Measurements from ENCODE around the gene BRF1. TPM values are rescaled to one million over a fixed set of nuclear protein-coding genes. Genes with fewer than 3 reads are reported as not detected.

BRF1 gene
- total RNA-seq, 2 experiments from 2014 or later = 49.5 to 50.4 TPM

DNA sequence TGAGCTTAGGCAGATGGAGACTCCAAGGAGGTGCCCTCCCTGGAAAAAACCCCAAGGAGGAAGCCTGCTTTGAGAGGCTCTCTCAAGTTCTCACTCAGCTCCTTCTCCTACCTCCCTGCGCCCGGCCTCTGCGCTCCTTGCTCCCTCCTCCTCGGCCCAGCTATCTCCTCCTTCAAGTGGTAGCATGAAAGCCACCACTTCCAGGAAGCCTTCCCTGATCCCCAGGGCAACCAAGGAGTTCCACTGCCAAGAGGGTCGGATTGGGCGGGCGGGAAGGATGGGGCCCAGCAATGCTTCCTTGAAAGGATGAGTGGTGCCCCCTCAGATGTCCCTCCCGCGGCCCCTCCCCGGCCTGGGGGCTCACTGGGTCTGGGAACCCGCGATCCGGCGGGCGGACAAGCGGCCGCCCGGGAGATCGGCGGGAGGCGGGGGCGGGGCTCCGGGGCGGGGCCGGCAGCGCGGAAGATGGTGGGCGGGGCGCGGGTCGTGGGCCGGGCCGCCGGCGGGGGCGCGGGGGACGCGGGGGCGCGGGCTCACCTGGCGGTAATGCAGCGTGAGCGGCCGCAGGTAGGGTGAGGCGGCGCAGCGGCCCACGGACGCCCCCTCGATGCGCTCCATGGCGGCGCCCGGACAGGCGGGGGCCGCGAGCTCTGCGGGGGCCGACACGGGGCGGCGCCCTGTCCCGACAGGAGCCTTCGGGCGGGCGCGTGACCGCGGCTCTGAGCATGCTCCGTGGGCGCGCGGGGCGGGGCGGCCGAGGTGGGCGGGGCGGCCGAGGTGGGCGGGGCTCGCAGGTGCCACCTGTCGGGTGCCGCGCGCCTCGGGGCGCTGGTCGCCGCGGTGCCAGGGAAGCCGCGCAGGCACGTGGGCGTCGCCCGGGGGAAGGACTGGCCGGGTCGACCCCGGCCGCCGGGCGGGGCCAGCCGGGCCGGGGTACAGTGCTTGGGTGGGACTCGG, 119.9 kb downstream of the BRF1 start, which contains the start of gene NUDT14:
Gene NUDT14 (minus strand): TSS at position 721 of the 957 bp plus-strand sequence. CDS start 103 bp downstream, at position 618.
- peak; percentile 87 for ATAC-seq (ENCODE audit: low read depth)
- Mint-ChIP-seq H3K4me3 (peak within 1 kb of the TSS; percentile 77), H3K36me3 (no peaks in the 10 kb centered on the region), H3K27ac (peak within 1 kb of the TSS; percentile 25), H3K27me3 (no peaks in the 10 kb centered on the region), H3K4me1 (peaks cover 22% of the 10 kb centered on the region), H3K9me3 (no peaks in the 10 kb centered on the region)
- POLR2A ChIA-PET = interaction anchor here (0.8 to 2.2 kb wide), 6 partner anchors 8 to 119 kb away, joined by 3 to 13 read pairs (median 4); partner anchors contain the start of gene JAG2
- peak; percentile 89 for DNase-seq

GRCh38 chr14:105179191-105179590, 121.6 kb downstream of the BRF1 start:
- no peaks in the 10 kb centered on the region for H3K9me3 Mint-ChIP-seq
- ATAC-seq (ENCODE audit: low read depth) (no peak), DNase-seq (no peak)
- peaks cover 28% of the 10 kb centered on the region for H3K4me1 Mint-ChIP-seq
- no peak overlapping the region for H3K27ac Mint-ChIP-seq
- H3K36me3 Mint-ChIP-seq = no peaks in the 10 kb centered on the region
- POLR2A ChIA-PET = no interaction called here
- no peaks in the 10 kb centered on the region for H3K27me3 Mint-ChIP-seq
- H3K4me3 Mint-ChIP-seq = no peak overlapping the region

- POLR2A ChIA-PET = no interaction called here
- Mint-ChIP-seq H3K27ac (no peak overlapping the region), H3K36me3 (no peaks in the 10 kb centered on the region), H3K27me3 (no peaks in the 10 kb centered on the region), H3K9me3 (no peaks in the 10 kb centered on the region), H3K4me3 (no peak overlapping the region), H3K4me1 (peaks cover 30% of the 10 kb centered on the region)
- no peak for DNase-seq
- no peak for ATAC-seq (ENCODE audit: low read depth)
Observed at GRCh38 chr14:105178868-105179140, 122.0 kb downstream of the BRF1 start.

DNA sequence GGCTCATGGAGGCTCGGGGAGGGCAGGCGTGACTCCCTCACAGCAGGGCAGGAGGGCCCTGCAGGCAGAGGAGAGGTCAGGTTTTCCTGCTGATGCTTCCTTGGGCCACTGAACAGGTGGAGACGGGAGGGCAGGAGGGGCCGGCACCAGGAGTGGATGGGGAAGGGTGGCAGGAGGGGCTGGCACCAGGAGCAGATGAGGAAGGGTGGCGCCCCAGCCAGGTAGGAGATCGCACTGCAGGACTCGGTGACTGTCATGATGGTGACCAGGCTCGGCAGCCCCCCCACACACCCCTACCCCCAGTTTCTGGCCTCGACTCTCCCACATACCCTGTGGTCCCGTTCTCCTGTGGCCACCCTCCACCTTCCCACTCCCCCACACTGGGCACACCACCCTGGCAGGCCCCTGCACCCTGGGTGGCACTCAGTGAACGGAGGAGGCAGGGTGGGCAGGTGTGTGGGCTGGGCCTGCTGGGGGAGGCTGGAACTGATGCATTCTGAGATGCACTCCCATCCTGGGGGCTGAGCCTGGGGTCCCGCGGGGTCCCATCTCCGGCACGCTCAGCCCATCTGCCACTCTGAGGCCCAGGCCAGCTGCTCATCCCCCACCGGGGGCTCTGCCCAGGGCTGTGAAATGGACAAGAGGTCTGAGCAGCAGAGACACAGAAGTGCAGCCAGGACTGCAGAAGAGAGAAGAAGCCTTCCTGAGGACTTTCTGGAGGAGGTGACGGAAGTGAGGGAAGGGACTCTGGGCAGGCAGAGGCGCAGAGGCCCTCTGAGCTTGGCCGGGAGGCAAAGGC, 122.5 kb downstream of the BRF1 start:
- peak overlapping the region; percentile 8 for H3K27ac Mint-ChIP-seq
- no peaks in the 10 kb centered on the region for H3K9me3 Mint-ChIP-seq
- H3K36me3 Mint-ChIP-seq = no peaks in the 10 kb centered on the region
- peaks cover 30% of the 10 kb centered on the region for H3K4me1 Mint-ChIP-seq
- ATAC-seq (ENCODE audit: low read depth) = no peak
- peak overlapping the region; percentile 32 for H3K4me3 Mint-ChIP-seq
- POLR2A ChIA-PET = no interaction called here
- H3K27me3 Mint-ChIP-seq = no peaks in the 10 kb centered on the region
- no peak for DNase-seq

DNA sequence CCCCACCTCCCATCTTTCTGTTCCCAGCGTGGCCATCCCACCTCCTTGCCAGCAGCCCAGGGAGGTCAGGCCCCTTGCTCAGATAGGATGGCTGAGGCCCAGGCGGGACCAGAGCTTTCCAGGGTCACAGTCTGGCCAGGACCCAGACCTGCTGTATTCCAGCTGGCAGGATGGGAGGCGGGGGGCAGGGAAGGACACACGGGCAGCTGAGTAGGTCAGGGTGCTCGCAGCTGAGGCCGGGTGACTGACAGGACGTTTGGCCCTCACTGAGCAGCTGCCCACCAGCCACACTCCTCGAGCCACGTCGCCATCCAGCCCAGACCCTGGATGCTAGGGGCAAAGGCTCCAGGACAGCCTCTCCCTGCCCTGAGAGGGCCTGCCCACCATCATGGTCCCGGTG, 123.7 kb downstream of the BRF1 start:
- Mint-ChIP-seq H3K9me3 (no peaks in the 10 kb centered on the region), H3K4me1 (peaks cover 23% of the 10 kb centered on the region), H3K36me3 (no peaks in the 10 kb centered on the region), H3K27ac (no peak overlapping the region), H3K4me3 (no peak overlapping the region), H3K27me3 (no peaks in the 10 kb centered on the region)
- DNase-seq = no peak
- POLR2A ChIA-PET = interaction anchor here (1.0 kb wide), 2 partner anchors 71 to 482 kb away, joined by 3 read pairs; partner anchors contain the start of gene BTBD6
- no peak for ATAC-seq (ENCODE audit: low read depth)

- Mint-ChIP-seq H3K36me3 (no peaks in the 10 kb centered on the region), H3K4me1 (peaks cover 23% of the 10 kb centered on the region), H3K27me3 (no peaks in the 10 kb centered on the region), H3K4me3 (no peak overlapping the region), H3K27ac (no peak overlapping the region), H3K9me3 (no peaks in the 10 kb centered on the region)
- no peak for DNase-seq
- POLR2A ChIA-PET = interaction anchor here (1.0 kb wide), 2 partner anchors 72 to 482 kb away, joined by 3 read pairs; partner anchors contain the start of gene BTBD6
- ATAC-seq (ENCODE audit: low read depth) = no peak
Observed at GRCh38 chr14:105176513-105176912, 124.3 kb downstream of the BRF1 start.

DNA sequence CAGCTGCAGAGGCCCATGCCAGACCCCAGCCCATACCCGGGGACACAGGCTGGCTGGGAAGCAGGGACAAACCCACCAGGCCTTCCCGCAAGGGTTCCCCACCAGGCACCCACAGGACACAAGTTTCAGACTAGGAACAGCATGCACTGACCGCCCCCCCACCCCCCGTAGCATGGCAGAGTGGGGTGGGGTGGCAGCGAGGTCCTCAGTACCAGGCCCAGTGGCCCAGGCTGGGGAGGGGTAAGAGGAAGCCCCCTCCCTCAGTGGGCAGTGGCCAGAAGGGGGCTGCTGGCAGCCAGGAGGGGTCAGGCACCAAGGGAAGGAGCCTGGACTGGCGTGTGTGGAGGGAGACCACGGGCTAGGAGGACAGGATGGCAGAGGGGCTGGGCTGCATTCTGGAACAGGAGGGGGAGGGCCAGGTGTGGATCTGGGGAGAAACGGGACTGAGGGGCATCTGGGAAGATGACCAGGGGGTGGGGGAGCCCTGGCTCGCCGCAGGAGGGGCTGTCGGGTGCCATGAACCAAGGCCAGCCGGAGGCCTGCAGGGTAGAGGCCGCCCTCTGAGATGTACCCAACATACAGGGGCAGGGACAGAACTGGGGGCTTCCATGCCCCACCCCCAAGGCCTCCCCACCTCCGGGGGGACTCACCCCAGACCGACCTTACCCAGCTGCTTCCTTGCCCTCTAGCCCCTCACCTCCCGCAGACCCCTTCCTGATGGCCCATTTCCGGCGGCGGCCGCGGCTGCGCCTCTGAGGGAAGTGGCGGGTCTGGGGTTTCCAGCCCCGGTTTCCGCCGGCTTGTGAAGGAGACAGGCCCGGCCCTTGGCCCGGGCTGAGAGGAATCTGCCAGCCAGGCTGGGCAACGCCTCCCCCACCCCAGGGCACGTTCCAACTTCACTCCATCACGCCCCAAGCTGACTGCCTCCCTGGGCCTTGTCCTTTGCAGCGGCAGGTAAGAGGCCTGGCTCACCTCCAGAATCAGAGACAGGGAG, 126.6 kb downstream of the BRF1 start:
- Mint-ChIP-seq H3K4me3 (peak overlapping the region; percentile 50), H3K27ac (peak overlapping the region; percentile 58)
- POLR2A ChIA-PET = interaction anchor here (1.4 kb wide), 1 partner anchor 126 kb away, joined by 4 read pairs; no protein-coding TSS in a partner anchor

GRCh38 chr14:105173145-105173544, 127.7 kb downstream of the BRF1 start:
- ATAC-seq (ENCODE audit: low read depth) (no peak), DNase-seq (no peak)
- Mint-ChIP-seq H3K27me3 (peaks cover 10% of the 10 kb centered on the region), H3K9me3 (no peaks in the 10 kb centered on the region), H3K27ac (no peak overlapping the region), H3K4me3 (no peak overlapping the region), H3K4me1 (peaks cover 21% of the 10 kb centered on the region), H3K36me3 (no peaks in the 10 kb centered on the region)
- POLR2A ChIA-PET = interaction anchor here (1.0 to 1.4 kb wide), 3 partner anchors 9 to 127 kb away, joined by 3 to 4 read pairs (median 3); no protein-coding TSS in a partner anchor

More for the DNA sequence above, 126.6 kb downstream of the BRF1 start:
- ATAC-seq (ENCODE audit: low read depth) = peak; percentile 70
- H3K9me3 Mint-ChIP-seq = no peaks in the 10 kb centered on the region
- peaks cover 8% of the 10 kb centered on the region for H3K27me3 Mint-ChIP-seq
- peaks cover 21% of the 10 kb centered on the region for H3K4me1 Mint-ChIP-seq
- H3K36me3 Mint-ChIP-seq = no peaks in the 10 kb centered on the region
- DNase-seq = peak; percentile 79

DNA sequence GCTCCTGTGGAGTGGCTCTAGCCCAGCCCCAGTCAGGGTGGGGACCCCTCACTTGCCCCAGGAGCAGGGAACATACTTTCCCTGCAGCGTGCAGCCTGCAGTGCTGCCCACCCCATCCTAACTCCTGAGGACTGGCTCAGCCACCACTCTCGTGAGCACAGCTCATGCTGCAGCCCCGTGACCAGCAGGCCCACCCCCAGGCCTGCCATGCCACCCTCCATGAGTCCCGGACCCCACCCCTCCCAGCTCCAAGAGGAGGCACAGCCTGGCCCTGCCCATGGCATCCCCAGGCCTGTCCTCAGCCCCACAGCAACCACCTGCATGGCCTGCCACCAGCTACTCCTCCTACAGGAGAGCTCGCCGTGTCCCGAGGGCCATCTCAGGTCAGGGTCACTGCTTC, 128.3 kb downstream of the BRF1 start:
- H3K27ac Mint-ChIP-seq = no peak overlapping the region
- H3K36me3 Mint-ChIP-seq = no peaks in the 10 kb centered on the region
- H3K4me3 Mint-ChIP-seq = no peak overlapping the region
- no peak for ATAC-seq (ENCODE audit: low read depth)
- POLR2A ChIA-PET = interaction anchor here (1.0 to 1.4 kb wide), 2 partner anchors 9 to 17 kb away, joined by 3 read pairs; no protein-coding TSS in a partner anchor
- peaks cover 21% of the 10 kb centered on the region for H3K4me1 Mint-ChIP-seq
- peaks cover 10% of the 10 kb centered on the region for H3K27me3 Mint-ChIP-seq
- no peaks in the 10 kb centered on the region for H3K9me3 Mint-ChIP-seq
- no peak for DNase-seq

GRCh38 chr14:105171004-105171673, 129.7 kb downstream of the BRF1 start:
- H3K4me1 Mint-ChIP-seq = peaks cover 16% of the 10 kb centered on the region
- no peak overlapping the region for H3K4me3 Mint-ChIP-seq
- no peaks in the 10 kb centered on the region for H3K36me3 Mint-ChIP-seq
- ATAC-seq (ENCODE audit: low read depth) (no peak), DNase-seq (no peak)
- POLR2A ChIA-PET = interaction anchor here (1.1 kb wide), 1 partner anchor 130 kb away, joined by 3 read pairs; the partner anchor contains the start of gene BRF1
- H3K27me3 Mint-ChIP-seq = peaks cover 17% of the 10 kb centered on the region
- no peak overlapping the region for H3K27ac Mint-ChIP-seq
- H3K9me3 Mint-ChIP-seq = no peaks in the 10 kb centered on the region

DNA sequence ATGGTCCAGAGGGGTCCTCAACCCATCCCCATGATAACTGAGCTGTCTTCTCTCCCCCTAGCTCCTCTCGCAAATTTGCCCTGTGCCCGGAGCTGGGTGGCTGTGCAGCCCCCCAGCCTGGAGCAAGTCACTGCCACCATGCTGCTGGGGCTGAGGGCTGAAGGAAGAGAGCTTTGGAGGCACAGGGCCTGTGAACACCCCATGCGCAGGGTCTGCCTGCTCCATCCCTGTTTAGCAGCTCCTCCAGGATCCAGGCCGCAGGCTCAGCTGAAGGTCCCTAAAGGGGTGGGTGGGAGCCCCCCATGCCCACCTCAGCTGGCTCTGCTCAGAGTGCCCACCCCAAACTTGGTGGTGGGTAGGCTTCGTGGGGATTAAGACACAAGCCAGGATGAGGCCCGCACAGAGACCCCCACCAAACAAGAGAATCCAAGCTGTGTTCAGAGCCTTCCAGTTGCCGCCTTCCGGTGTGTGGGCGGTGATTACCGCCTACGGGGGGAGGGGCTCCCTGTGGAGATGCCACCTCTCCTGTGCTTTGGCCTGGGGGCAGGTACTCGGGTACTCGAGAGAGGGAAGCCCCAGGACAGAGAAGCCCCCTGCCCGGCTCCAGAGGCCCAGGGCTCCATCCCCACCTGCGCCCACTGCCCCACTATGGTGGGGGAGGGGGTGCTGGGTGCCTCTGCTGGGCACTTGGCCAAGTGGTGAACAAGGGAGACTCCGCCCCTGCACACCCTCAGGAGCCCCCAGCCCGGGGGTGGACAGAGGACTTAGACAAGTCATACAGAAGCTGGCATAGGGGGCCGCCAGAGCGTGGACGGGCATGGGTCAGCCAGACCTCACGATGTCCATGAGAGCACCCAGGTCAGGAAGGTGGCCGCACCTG, 130.8 kb downstream of the BRF1 start:
- Mint-ChIP-seq H3K27me3 (peaks cover 17% of the 10 kb centered on the region), H3K36me3 (no peaks in the 10 kb centered on the region), H3K27ac (no peak overlapping the region), H3K4me3 (peak overlapping the region; percentile 76), H3K4me1 (peaks cover 14% of the 10 kb centered on the region), H3K9me3 (no peaks in the 10 kb centered on the region)
- POLR2A ChIA-PET = interaction anchor here (1.1 to 2.7 kb wide), 3 partner anchors 10 to 24 kb away, joined by 3 to 13 read pairs (median 4); no protein-coding TSS in a partner anchor
- ATAC-seq (ENCODE audit: low read depth) = no peak
- DNase-seq = no peak
